DOHH2 (cell line): ENCODE results near the gene BAX.

Experiments
- CTCF ChIP-seq: fragments of 200-600 bp; sonication (generic); IDR thresholded peaks from one replicate; pipeline ENCODE4 v1.5.1; 2014; ENCODE audit warnings: antibody characterized with exemption, mild to moderate bottlenecking, low read depth, low read length; ENCODE audit not compliant: poor library complexity, severe bottlenecking
- EZH2phosphoT487 ChIP-seq: fragments of 200-600 bp; sonication (generic); IDR thresholded peaks from 2 replicates; pipeline ENCODE4 v1.6.1; 2017; ENCODE audit warnings: borderline replicate concordance, mild to moderate bottlenecking, antibody characterized with exemption, low read length, moderate library complexity, mixed read lengths

- no peak for TF ChIP-seq EZH2phosphoT487
- no peak for TF ChIP-seq CTCF
Observed at GRCh38 chr19:48905664-48906063, 49.0 kb upstream of the BAX start.
